GM12878 (cell line): Measurements from ENCODE around the gene ARL4C. TPM values are rescaled to one million over a fixed set of nuclear protein-coding genes. Genes with fewer than 3 reads are reported as not detected.

Experiments
- ATAC-seq: fragments of 200-7000 bp; cut with Tn5 transposase; 3 replicates; pipeline ENCODE4 v1.9.1; 2020; ENCODE audit warnings: mild to moderate bottlenecking, moderate library complexity
- BruUV-seq: library from RNA; stranded (reverse); fragments of 400-500 nt; replicated peaks from 2 replicates; lab custom pipeline; 2021; lab: Mats Ljungman, UMichigan
- CTCF ChIA-PET: fragments of 300-600 bp; sonication (Branson Sonifier 250); formaldehyde crosslinking; extraction: SDS; loops from one replicate; lab custom pipeline; 2021; ENCODE audit warnings: inconsistent platforms; lab: Yijun Ruan, JAX
- POLR2A ChIA-PET: fragments of 350-600 bp; formaldehyde crosslinking; extraction: SDS; loops from one replicate; lab custom pipeline; 2021; ENCODE audit warnings: inconsistent platforms; lab: Charles Lee
- RAD21 ChIA-PET: fragments of 300-600 bp; sonication (Branson Sonifier 250); formaldehyde crosslinking; loops from one replicate; lab custom pipeline; 2023; ENCODE audit warnings: antibody characterized with exemption; ENCODE audit not compliant: unreplicated experiment; lab: Charles Lee
- SMC1A ChIA-PET: fragments of 300-600 bp; sonication (Branson Sonifier 250); formaldehyde crosslinking; loops from one replicate; lab custom pipeline; 2023; ENCODE audit not compliant: unreplicated experiment, uncharacterized antibody; lab: Charles Lee
- DNase-seq: peaks from one replicate; pipeline ENCODE4 v3.0.0-alpha.2; 2011; ENCODE audit warnings: low read depth, low spot score
- FAIRE-seq: peaks from 3 replicates; lab custom pipeline; 2011; peaks lifted over from hg19 to GRCh38; lab: Jason Lieb, UNC
- H2AFZ ChIP-seq: 2 replicates; pipeline ENCODE4 v1.6.0; 2011; ENCODE audit warnings: low read depth, low read length, control low read depth; ENCODE audit not compliant: control insufficient read depth
- H3K27ac ChIP-seq: 2 replicates; pipeline ENCODE4 v1.5.1; 2011; ENCODE audit warnings: control low read depth; ENCODE audit not compliant: control insufficient read depth, insufficient read depth
- H3K27me3 ChIP-seq, 2 experiments: replicated peaks in 1 of 2; 2 replicates each; pipeline versions ENCODE4 v1.6.0 to v1.6.1; 2011; ENCODE audit warnings: low read length in 1 of 2; ENCODE audit not compliant: control insufficient read depth in 2 of 2, insufficient read depth in 2 of 2
- H3K36me3 ChIP-seq, 2 experiments: 2 replicates each; pipeline ENCODE4 v1.5.1; 2011; ENCODE audit warnings: low read length in 1 of 2; ENCODE audit not compliant: control insufficient read depth in 2 of 2, insufficient read depth in 2 of 2
- H3K4me1 ChIP-seq: 2 replicates; pipeline ENCODE4 v1.6.1; 2011; ENCODE audit warnings: mild to moderate bottlenecking, low read length, moderate library complexity, mixed read lengths; ENCODE audit not compliant: control insufficient read depth, insufficient read depth
- H3K4me2 ChIP-seq: 2 replicates; pipeline ENCODE4 v1.6.0; 2011; ENCODE audit warnings: control low read depth; ENCODE audit not compliant: control insufficient read depth, insufficient read depth
- H3K4me3 ChIP-seq: fragments of 200-600 bp; sonication (generic); 2 replicates; pipeline ENCODE4 v1.5.1; 2016
- H3K79me2 ChIP-seq: 2 replicates; pipeline ENCODE4 v1.6.0; 2011; ENCODE audit warnings: low read length; ENCODE audit not compliant: control insufficient read depth, insufficient read depth
- H3K9ac ChIP-seq: 2 replicates; pipeline ENCODE4 v1.8.0; 2011; ENCODE audit warnings: low read length, control low read depth, mixed read lengths; ENCODE audit not compliant: control insufficient read depth, insufficient read depth
- H3K9me3 ChIP-seq: replicated peaks from 3 replicates; pipeline ENCODE4 v1.5.1; 2011; ENCODE audit warnings: mild to moderate bottlenecking, low read length; ENCODE audit not compliant: control insufficient read depth, insufficient read depth
- H4K20me1 ChIP-seq: 2 replicates; pipeline ENCODE4 v1.6.0; 2011; ENCODE audit not compliant: control insufficient read depth, insufficient read depth
- ASH2L ChIP-seq: fragments of 300-600, 200-600 bp; sonication (generic); IDR thresholded peaks from 2 replicates; pipeline ENCODE4 v1.6.1; 2017; ENCODE audit warnings: low read depth, mild to moderate bottlenecking, borderline replicate concordance
- BCL11A ChIP-seq: IDR thresholded peaks from 2 replicates; pipeline ENCODE4 v1.6.1; 2011; ENCODE audit warnings: low read depth, low read length
- CBFB ChIP-seq: IDR thresholded peaks from 2 replicates; pipeline ENCODE4 v1.6.1; 2016; ENCODE audit warnings: antibody characterized with exemption, low read depth
- EGR1 ChIP-seq, 2 experiments: IDR thresholded peaks; 1 replicate in 1 of 2; 2 replicates in 1 of 2; pipeline ENCODE4 v1.6.1; 2011 to 2012; ENCODE audit warnings: low read depth in 2 of 2, low read length in 2 of 2, borderline replicate concordance in 1 of 2, mild to moderate bottlenecking in 1 of 2, moderate library complexity in 1 of 2
- ETV6 ChIP-seq, 2 experiments: fragments of 450-650 bp in 1 of 2; IDR thresholded peaks in 1 of 2; conservative IDR thresholded peaks in 1 of 2; 2 replicates each; pipeline ENCODE4 v1.6.1; 2014; ENCODE audit warnings: antibody characterized with exemption in 1 of 2, borderline replicate concordance in 1 of 2, low read depth in 1 of 2, mild to moderate bottlenecking in 1 of 2, moderate library complexity in 1 of 2
- GATAD2B ChIP-seq: fragments of 450-650 bp; conservative IDR thresholded peaks from 2 replicates; pipeline ENCODE4 v1.6.1; 2017; ENCODE audit warnings: low read depth, mild to moderate bottlenecking, moderate library complexity
- HDAC2 ChIP-seq: fragments of 200-600 bp; sonication (generic); IDR thresholded peaks from 2 replicates; pipeline ENCODE4 v1.6.1; 2017
- JUNB ChIP-seq: IDR thresholded peaks from 2 replicates; pipeline ENCODE4 v1.6.1; 2016; ENCODE audit warnings: antibody characterized with exemption, mild to moderate bottlenecking
- KLF5 ChIP-seq: fragments of 450-650 bp; IDR thresholded peaks from 2 replicates; pipeline ENCODE4 v1.6.1; 2014; ENCODE audit warnings: mild to moderate bottlenecking; ENCODE audit not compliant: partially characterized antibody
- MEF2A ChIP-seq: IDR thresholded peaks from 2 replicates; pipeline ENCODE4 v1.6.1; 2011; ENCODE audit warnings: low read depth, mild to moderate bottlenecking, low read length, moderate library complexity; ENCODE audit not compliant: insufficient read depth
- NBN ChIP-seq: fragments of 450-650 bp; IDR thresholded peaks from 2 replicates; pipeline ENCODE4 v1.6.1; 2016
- NFIC ChIP-seq: IDR thresholded peaks from 2 replicates; pipeline ENCODE4 v1.6.1; 2012; ENCODE audit warnings: low read depth, mild to moderate bottlenecking, inconsistent platforms, low read length, moderate library complexity
- NR2C1 ChIP-seq: fragments of 450-650 bp; IDR thresholded peaks from 2 replicates; pipeline ENCODE4 v1.6.1; 2017; ENCODE audit warnings: antibody characterized with exemption, mild to moderate bottlenecking, moderate library complexity
- POLR2A ChIP-seq: IDR thresholded peaks from 2 replicates; pipeline ENCODE4 v1.6.1; 2011; ENCODE audit warnings: low read depth, mild to moderate bottlenecking, low read length
- SMAD1 ChIP-seq: fragments of 450-650 bp; IDR thresholded peaks from 2 replicates; pipeline ENCODE4 v1.6.1; 2018; ENCODE audit warnings: mild to moderate bottlenecking, low read depth; ENCODE audit not compliant: partially characterized antibody
- SP1 ChIP-seq: IDR thresholded peaks from one replicate; pipeline ENCODE4 v1.6.1; 2011; ENCODE audit warnings: low read depth, low read length
- SREBF2 ChIP-seq: IDR thresholded peaks from 2 replicates; pipeline ENCODE4 v1.6.1; 2012; ENCODE audit warnings: mild to moderate bottlenecking, low read length
- TARDBP ChIP-seq: IDR thresholded peaks from 2 replicates; pipeline ENCODE4 v1.6.1; 2016; ENCODE audit warnings: borderline replicate concordance
- TCF12 ChIP-seq: IDR thresholded peaks from 2 replicates; pipeline ENCODE4 v1.6.1; 2011; ENCODE audit warnings: low read depth, mild to moderate bottlenecking, low read length
- WGBS: methylation state at CpG from one replicate; pipeline ENCODE4 v1.1.6; 2016; ENCODE audit warnings: low lambda C conversion rate; ENCODE audit not compliant: insufficient replicate concordance, insufficient coverage; ENCODE audit errors: missing lambda C conversion rate; 5-methylcytosine and 5-hydroxymethylcytosine counted together
- in situ Hi-C: fragments of 300-500 bp; cut with MboI; formaldehyde crosslinking; loops from 9 replicates; pipeline ENCODE4 v1.14.3; 2018; ENCODE audit warnings: mixed read lengths
- intact Hi-C: fragments of 100-400 bp; cut with micrococcal nuclease; formaldehyde crosslinking; loops from one replicate; pipeline ENCODE4 v1.14.2; 2022; ENCODE audit not compliant: unreplicated experiment
- polyA plus RNA-seq, 11 experiments: library from polyadenylated mRNA; depleted of rRNA in 4 of 11; unstranded in 6 of 11; stranded (reverse) in 5 of 11; fragments of >200 nt; fragmentation: Nextera tagmentation in 4 of 11; fragmentation: Illumina TruSeq in 1 of 11; extraction: Ambion mirVana in 4 of 11; extraction: Trizol in 1 of 11; gene quantifications; 1 replicate in 1 of 11; 2 replicates in 10 of 11; pipeline versions ENCODE4 v1.2.1 to v1.2.3, GENCODE V29; 2011 to 2016; ENCODE audit warnings: inconsistent platforms in 2 of 11, missing spikeins in 2 of 11, low read depth in 1 of 11
- total RNA-seq, 4 experiments: library from RNA; depleted of rRNA in 3 of 4; stranded (reverse); fragments of >200 nt in 3 of 4; fragmentation: Illumina TruSeq in 1 of 4; extraction: Trizol in 1 of 4; gene quantifications; 2 replicates each; pipeline versions ENCODE4 v1.2.1 to v1.2.3, GENCODE V29; 2013 to 2021
- TF ChIP-seq, protein P1 (sequence below): IDR thresholded peaks from 2 replicates; pipeline ENCODE4 v1.6.1; 2012; ENCODE audit warnings: mild to moderate bottlenecking, low read depth, low read length
- TF ChIP-seq, protein P2 (sequence below): fragments of 450-650 bp; conservative IDR thresholded peaks from 2 replicates; pipeline ENCODE4 v1.6.1; 2017; ENCODE audit warnings: mild to moderate bottlenecking, moderate library complexity

The ARL4C gene
- total and polyA plus RNA-seq, 10 of the 15 experiments (the other 5 are each of a cell fraction or from before 2014, with no cell fraction given) = 0.03 to 0.72 (median 0.06) TPM; not detected in 4

DNA sequence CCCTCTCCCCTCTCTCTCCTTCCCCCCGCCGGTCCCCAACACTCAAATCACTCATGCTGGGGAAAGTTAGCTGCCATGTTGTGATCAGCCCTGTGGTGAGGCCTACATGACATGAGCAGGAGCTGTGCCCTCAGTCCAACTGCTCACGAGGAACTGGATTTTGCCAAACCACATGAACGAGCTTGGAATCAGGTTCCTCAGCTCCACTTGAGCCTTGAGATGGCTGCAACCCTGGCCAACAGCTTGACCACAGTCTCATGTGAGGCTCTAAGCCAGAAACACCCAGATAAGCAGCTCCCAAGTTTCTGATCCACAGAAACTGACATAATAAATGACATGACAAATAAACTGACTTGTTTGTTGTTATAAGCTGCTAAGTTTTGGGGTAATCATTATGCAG lies 38.4 kb downstream of the ARL4C start (continued):
- TF ChIP-seq TCF12 = no peak
- TF ChIP-seq HDAC2 = no peak
- TF ChIP-seq BCL11A = no peak
- TF ChIP-seq NR2C1 = no peak
- TF ChIP-seq POLR2A = no peak
- no peak for TF ChIP-seq NBN
- no peak for TF ChIP-seq GATAD2B
- TF ChIP-seq CBFB = no peak
- no peak for TF ChIP-seq JUNB
- TF ChIP-seq, protein P1, sequence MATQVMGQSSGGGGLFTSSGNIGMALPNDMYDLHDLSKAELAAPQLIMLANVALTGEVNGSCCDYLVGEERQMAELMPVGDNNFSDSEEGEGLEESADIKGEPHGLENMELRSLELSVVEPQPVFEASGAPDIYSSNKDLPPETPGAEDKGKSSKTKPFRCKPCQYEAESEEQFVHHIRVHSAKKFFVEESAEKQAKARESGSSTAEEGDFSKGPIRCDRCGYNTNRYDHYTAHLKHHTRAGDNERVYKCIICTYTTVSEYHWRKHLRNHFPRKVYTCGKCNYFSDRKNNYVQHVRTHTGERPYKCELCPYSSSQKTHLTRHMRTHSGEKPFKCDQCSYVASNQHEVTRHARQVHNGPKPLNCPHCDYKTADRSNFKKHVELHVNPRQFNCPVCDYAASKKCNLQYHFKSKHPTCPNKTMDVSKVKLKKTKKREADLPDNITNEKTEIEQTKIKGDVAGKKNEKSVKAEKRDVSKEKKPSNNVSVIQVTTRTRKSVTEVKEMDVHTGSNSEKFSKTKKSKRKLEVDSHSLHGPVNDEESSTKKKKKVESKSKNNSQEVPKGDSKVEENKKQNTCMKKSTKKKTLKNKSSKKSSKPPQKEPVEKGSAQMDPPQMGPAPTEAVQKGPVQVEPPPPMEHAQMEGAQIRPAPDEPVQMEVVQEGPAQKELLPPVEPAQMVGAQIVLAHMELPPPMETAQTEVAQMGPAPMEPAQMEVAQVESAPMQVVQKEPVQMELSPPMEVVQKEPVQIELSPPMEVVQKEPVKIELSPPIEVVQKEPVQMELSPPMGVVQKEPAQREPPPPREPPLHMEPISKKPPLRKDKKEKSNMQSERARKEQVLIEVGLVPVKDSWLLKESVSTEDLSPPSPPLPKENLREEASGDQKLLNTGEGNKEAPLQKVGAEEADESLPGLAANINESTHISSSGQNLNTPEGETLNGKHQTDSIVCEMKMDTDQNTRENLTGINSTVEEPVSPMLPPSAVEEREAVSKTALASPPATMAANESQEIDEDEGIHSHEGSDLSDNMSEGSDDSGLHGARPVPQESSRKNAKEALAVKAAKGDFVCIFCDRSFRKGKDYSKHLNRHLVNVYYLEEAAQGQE = no peak
- no peak for TF ChIP-seq SREBF2
- no peak for TF ChIP-seq NFIC
- TF ChIP-seq MEF2A = no peak
- TF ChIP-seq, all 136 proteins: peak for 0

DNA sequence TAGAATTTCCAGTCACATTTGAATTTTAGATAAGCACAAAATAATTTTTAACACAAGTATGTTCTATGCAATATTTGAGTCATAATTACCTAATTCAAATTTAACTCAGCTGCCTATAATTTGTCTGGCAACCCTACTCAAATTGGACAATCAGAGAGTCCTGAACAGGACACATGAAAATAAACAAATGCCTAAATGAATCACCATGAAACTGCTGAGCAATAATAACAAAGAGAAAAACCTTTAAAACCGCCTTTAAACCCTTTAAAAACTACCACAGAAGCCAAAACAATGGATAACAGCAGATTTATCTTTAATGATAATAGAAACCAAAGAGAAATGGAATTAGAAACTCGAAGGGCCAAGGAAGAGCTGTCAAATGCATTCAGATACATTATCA lies 39.5 kb downstream of the ARL4C start:
- TF ChIP-seq SP1 (no peak), TARDBP (no peak), NBN (no peak), KLF5 (no peak), BCL11A (no peak), SMAD1 (no peak), ETV6 (conservative IDR thresholded peaks at IDR 0.05 in 1 of 2, IDR thresholded peaks at IDR 0.05 in 1 of 2; ENCODE audit: borderline replicate concordance in 1 of 2, low read depth in 1 of 2) (no peak), EGR1 (IDR thresholded peaks at IDR 0.05; ENCODE audit: borderline replicate concordance in 1 of 2, low read depth in 2 of 2, low read length in 2 of 2) (no peak), JUNB (no peak), ASH2L (no peak)
- TF ChIP-seq, protein P2, sequence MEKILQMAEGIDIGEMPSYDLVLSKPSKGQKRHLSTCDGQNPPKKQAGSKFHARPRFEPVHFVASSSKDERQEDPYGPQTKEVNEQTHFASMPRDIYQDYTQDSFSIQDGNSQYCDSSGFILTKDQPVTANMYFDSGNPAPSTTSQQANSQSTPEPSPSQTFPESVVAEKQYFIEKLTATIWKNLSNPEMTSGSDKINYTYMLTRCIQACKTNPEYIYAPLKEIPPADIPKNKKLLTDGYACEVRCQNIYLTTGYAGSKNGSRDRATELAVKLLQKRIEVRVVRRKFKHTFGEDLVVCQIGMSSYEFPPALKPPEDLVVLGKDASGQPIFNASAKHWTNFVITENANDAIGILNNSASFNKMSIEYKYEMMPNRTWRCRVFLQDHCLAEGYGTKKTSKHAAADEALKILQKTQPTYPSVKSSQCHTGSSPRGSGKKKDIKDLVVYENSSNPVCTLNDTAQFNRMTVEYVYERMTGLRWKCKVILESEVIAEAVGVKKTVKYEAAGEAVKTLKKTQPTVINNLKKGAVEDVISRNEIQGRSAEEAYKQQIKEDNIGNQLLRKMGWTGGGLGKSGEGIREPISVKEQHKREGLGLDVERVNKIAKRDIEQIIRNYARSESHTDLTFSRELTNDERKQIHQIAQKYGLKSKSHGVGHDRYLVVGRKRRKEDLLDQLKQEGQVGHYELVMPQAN = no peak
- no peaks in the 10 kb centered on the region for H3K36me3 ChIP-seq
- intact Hi-C loops = no loop called here
- H4K20me1 ChIP-seq = no peaks in the 10 kb centered on the region
- no peak overlapping the region for H3K4me3 ChIP-seq
- in situ Hi-C loops = no loop called here
- ATAC-seq (no peak), FAIRE-seq (no peak), DNase-seq (no peak)
- H3K4me1 ChIP-seq = no peaks in the 10 kb centered on the region
- H3K4me2 ChIP-seq = no peak overlapping the region
- no peaks in the 10 kb centered on the region; the same call in 2 of the 3 replicates for H3K9me3 ChIP-seq
- WGBS = 25% methylated on average over 2 of the region's 2 CpGs
- no TSS peak for BruUV-seq
- H3K9ac ChIP-seq = no peak overlapping the region
- ChIA-PET POLR2A (no interaction called here), SMC1A (no interaction called here), CTCF (no interaction called here), RAD21 (no interaction called here)
- H3K27ac ChIP-seq = no peak overlapping the region
- H3K27me3 ChIP-seq = no peaks in the 10 kb centered on the region
- no peaks in the 10 kb centered on the region for H3K79me2 ChIP-seq
- H2AFZ ChIP-seq = no peak overlapping the region
